ENCODE results near the gene KIF16B.
"Not testable (repeated sequence)": the region's sequence is repeated elsewhere in the genome, so short reads cannot be mapped to it uniquely, and the experiment has no call there.

KIF16B gene, protein sequence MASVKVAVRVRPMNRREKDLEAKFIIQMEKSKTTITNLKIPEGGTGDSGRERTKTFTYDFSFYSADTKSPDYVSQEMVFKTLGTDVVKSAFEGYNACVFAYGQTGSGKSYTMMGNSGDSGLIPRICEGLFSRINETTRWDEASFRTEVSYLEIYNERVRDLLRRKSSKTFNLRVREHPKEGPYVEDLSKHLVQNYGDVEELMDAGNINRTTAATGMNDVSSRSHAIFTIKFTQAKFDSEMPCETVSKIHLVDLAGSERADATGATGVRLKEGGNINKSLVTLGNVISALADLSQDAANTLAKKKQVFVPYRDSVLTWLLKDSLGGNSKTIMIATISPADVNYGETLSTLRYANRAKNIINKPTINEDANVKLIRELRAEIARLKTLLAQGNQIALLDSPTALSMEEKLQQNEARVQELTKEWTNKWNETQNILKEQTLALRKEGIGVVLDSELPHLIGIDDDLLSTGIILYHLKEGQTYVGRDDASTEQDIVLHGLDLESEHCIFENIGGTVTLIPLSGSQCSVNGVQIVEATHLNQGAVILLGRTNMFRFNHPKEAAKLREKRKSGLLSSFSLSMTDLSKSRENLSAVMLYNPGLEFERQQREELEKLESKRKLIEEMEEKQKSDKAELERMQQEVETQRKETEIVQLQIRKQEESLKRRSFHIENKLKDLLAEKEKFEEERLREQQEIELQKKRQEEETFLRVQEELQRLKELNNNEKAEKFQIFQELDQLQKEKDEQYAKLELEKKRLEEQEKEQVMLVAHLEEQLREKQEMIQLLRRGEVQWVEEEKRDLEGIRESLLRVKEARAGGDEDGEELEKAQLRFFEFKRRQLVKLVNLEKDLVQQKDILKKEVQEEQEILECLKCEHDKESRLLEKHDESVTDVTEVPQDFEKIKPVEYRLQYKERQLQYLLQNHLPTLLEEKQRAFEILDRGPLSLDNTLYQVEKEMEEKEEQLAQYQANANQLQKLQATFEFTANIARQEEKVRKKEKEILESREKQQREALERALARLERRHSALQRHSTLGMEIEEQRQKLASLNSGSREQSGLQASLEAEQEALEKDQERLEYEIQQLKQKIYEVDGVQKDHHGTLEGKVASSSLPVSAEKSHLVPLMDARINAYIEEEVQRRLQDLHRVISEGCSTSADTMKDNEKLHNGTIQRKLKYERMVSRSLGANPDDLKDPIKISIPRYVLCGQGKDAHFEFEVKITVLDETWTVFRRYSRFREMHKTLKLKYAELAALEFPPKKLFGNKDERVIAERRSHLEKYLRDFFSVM (N-terminal part only)

GRCh38 chr20:16573001-16573965, at the start of gene KIF16B:
Gene KIF16B (minus strand): TSS chr20:16573448. CDS start chr20:16573275, 173 bp downstream.
- DNase-seq (ENCODE audit: low spot score) = peak; percentile 63

- DNase-seq (ENCODE audit: low spot score) = no peak
Measured at GRCh38 chr20:16622501-16622900, 49.3 kb upstream of the KIF16B start.

GRCh38 chr20:16621435-16622141, 48.3 kb upstream of the KIF16B start:
- DNase-seq (ENCODE audit: low spot score) = no peak

DNA sequence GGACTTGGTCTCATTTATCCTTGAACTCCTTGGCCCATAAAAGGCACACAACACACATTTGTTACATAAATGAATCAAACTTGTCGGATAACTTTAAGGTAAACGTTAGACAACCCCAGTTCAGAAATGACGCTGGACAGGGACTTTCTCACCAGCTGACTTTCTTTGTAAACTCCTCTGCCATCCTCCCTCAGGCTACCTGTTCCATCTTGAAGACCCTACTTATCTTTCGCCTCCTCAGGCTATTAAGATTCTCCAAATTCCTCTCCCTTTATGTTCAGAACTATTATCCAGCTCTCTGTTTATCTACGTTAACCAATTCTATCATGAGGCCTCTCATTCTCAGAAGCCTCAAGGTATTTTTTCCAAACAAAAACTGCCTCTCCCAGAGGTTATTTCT, 47.7 kb upstream of the KIF16B start:
- no peak for DNase-seq (ENCODE audit: low spot score)

DNA sequence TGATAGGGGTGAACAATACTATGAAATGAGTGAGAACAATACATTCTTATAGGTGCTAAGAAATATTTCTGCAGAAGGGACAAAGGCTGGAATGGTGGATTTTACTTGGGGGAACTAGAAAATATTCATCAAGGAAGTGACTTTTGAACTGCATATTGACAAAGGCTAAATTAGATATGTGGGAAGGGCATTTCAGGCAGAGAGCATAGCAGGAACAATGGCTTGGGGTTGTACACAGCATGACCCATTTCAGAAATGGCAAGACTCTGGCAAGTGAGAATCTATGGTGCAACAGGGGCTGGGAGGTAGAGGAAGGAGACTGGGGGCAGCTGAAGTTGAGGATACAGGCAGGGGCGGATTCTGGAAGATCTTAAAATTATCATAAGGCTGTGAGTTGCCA, 46.7 kb upstream of the KIF16B start:
- no peak for DNase-seq (ENCODE audit: low spot score)

DNA sequence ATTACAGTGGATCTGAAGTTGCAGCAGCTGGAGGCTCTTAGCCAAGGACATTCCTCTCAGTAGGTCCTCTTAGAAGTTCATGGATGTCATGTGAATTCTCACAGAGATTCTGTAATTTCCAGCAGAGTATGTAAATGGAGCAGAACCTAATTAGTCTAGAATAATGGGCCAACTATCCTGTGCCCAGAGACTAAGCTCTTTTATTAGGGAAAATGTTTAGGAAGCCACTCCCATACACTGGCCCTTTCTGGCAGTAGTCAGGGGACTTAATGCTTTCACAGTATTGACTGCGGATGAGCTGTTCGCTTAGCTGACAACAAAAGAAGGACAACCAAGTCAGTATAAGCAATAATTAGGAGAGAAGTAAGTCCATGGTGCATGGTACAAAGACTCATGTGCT, 43.8 kb upstream of the KIF16B start:
- no peak for DNase-seq (ENCODE audit: low spot score)

DNA sequence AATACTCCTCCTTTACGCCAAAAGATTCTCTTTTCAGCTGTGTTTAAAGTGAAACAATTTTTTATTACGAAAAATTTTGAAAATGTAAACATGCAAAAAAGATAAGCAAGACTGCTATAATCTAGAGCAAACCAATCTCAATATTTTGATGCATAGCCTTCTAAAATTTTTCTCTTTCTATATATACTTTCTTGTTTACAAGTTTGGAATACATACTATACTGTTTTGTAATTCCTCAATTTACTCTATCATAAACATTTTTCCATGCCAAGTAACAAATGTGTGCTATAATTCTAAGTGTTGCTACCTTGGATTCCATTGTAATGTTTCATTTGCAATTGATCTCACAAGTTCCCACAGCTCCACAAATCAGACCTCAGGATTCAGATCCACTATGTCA, 43.1 kb upstream of the KIF16B start:
- no peak for DNase-seq (ENCODE audit: low spot score)

- no peak for DNase-seq (ENCODE audit: low spot score)
Measured at GRCh38 chr20:16615199-16615598, 42.0 kb upstream of the KIF16B start.

- DNase-seq (ENCODE audit: low spot score) = no peak
Measured at GRCh38 chr20:16613954-16614353, 40.7 kb upstream of the KIF16B start.

DNA sequence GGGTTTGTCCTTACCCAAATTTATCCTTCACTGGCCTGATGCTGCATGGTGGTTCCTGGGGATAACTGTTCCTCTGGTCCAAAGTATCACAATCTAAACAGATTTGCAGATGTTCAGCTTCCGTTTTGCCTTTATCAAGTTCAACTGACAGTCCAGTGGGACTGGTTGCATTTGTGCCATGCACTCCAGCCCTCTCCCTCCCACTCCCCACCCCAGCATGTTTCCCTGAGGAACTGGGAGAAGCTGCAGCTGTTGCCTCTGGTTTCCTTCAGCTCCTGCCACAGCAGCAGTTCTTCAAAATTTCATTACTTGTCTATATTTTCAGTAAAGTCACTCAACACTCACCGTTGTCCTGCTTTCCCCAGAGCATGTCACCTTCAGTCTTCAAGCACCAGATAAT, 39.5 kb upstream of the KIF16B start:
- no peak for DNase-seq (ENCODE audit: low spot score)

DNA sequence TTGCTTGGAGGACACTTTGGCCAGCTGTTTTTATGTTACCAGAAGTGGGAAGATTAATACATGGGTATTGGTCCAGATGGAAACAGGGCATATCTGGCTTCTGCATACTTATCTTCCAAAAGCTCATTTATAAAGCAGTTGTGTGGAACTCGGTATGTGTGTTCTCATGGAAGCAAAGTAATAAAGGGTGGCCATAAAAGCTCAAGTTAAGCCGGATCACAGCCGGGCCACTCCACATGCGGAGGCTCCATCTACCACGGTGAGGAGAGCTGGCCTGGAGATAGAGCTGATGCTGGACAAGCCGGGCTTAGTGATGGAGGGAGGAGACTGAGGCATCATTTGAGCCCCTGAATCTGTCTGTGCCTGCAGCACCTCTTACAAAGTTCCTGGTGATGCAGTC, 38.6 kb upstream of the KIF16B start:
- no peak for DNase-seq (ENCODE audit: low spot score)

GRCh38 chr20:16609066-16609465, 35.8 kb upstream of the KIF16B start:
- DNase-seq (ENCODE audit: low spot score) = no peak

GRCh38 chr20:16608277-16608650, 35.0 kb upstream of the KIF16B start:
- DNase-seq (ENCODE audit: low spot score) = no peak

DNA sequence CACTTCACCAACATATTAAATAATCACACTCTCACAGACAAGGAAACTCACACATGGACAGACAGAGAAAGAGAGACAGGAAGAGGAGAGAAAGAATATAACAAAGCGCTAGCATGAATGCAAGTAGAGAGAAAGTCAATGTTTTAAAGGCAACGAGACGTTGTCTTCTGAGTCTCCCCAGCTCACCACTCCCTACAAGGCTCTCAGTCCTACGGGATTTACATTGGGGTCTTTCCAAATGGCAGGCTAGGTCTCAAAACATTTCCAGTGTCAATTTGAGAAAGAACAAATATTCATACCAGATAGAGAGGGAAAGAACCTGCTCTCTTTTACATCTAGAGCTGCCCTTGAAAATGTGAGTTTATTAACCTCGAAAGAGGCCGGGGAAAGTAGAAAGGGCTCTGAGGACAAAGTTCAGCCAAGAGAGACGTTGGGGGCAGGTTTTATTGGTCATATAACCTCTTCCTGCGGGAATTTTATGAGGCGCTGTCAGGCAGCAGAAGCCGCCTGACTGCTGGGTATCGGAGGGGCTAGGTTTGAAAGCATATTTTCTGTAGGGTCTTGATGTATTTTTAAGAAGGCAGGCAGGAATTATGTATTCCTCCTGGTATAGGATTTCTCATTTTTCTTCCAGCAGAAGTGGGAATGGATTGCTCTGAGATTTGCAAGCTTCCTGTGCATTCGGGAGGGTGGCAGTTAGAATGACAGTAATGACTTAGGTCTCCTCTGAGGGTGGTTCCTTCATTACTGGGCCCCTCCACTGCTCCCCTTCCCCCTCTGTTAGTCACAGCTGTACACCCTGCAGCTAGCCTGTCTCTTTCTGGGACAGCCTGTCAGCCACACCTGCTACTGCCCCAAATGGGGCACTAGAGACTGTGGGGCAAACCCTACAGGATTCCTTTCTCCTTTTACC, 34.4 kb upstream of the KIF16B start:
- DNase-seq (ENCODE audit: low spot score) = no peak

DNA sequence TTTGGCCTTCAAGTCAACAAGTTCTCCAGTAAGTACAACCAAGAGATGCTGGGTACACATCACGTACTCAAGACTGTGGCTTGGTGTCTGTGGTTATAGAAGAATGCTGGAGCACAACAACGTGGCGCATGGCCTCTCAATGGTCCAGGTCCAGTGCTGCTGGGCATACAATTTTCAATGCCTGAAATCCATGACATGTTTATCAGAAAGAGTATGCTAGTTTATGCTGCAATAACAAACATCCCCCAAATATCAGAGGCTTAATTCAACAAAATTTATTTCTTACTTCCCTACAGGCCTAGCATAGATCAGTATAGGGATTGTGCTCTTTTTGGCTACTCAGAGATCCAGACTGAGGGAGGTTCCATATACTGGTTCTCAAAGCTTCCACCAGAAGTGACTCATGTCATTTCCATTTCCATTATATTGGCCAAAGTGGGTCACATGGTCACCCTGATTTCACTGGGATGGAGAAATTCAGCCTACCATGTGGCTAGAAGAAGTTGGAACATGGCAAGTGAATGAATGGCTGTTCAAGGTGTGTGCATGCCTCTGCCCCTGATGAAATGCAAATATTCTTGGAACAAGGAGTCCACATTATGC, 33.3 kb upstream of the KIF16B start:
- DNase-seq (ENCODE audit: low spot score) = no peak

DNA sequence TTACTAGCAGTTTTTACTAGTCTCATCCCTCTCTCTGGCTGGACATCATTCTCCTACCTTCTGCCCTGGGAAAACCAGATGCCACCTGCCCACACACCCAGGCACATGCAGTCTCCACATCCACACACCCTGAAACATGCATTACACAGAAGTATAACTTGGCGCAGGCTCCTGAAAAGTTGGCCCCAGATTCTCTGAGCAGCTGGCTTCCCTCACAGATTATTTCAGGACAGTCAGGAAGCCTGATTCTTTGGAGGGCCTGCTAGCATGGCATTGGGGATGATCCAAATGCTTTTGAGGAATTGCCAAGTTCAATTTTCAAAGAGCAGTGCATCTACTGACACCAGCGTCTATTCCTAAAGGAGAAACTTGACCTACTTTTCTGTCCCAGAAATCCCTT, 27.8 kb upstream of the KIF16B start:
- no peak for DNase-seq (ENCODE audit: low spot score)

DNA sequence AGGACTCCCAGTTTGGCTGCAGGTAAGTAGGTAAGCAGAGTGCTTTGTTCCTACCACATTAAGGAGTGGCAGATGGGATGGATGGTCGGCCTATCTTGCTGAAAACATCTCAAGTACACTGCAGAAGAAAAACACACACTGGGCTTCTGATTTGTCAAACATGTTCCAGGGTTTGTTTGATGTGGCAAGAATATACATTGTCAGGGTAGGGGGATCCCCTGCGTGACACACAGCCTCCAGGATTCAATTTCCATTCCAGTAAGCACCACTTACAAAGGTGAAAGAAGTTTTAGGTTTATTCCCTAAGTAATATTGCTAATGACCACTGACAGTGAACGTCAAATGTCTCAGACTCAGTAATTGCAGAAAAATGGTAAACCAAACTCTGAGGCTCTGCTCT, 26.0 kb upstream of the KIF16B start:
- DNase-seq (ENCODE audit: low spot score) = no peak

GRCh38 chr20:16596991-16597390, 23.7 kb upstream of the KIF16B start:
- no peak for DNase-seq (ENCODE audit: low spot score)

- not testable (repeated sequence) for DNase-seq (ENCODE audit: low spot score)
Measured at GRCh38 chr20:16596404-16596803, 23.2 kb upstream of the KIF16B start.
